Measurements from ENCODE around the gene NAT9.

Gene NAT9

GRCh38 chr17:74804683-74805082, 28.5 kb upstream of the NAT9 start:
- DNase-seq, result no peak

GRCh38 chr17:74803971-74804370, 27.8 kb upstream of the NAT9 start:
- no peak for DNase-seq

- DNase-seq, result no peak
These were observed 27.3 kb upstream of the NAT9 start for GRCh38 chr17:74803388-74803930.

- no peak for DNase-seq
These were observed 25.8 kb upstream of the NAT9 start for GRCh38 chr17:74801896-74802295.

- DNase-seq, result no peak
These were observed 24.4 kb upstream of the NAT9 start for GRCh38 chr17:74800531-74800930.

- no peak for DNase-seq
These were observed 23.0 kb upstream of the NAT9 start for GRCh38 chr17:74799097-74799496.

GRCh38 chr17:74798239-74798707, 22.1 kb upstream of the NAT9 start:
- no peak for DNase-seq

- DNase-seq, result no peak
These were observed 21.7 kb upstream of the NAT9 start for GRCh38 chr17:74797824-74798223.

GRCh38 chr17:74796866-74797265, 20.7 kb upstream of the NAT9 start:
- no peak for DNase-seq

- no peak for DNase-seq
These were observed 20.1 kb upstream of the NAT9 start for GRCh38 chr17:74796211-74796610.

GRCh38 chr17:74795327-74796020, 19.3 kb upstream of the NAT9 start:
- DNase-seq, result no peak

- no peak for DNase-seq
These were observed 16.5 kb upstream of the NAT9 start for GRCh38 chr17:74792586-74793105.

GRCh38 chr17:74790161-74791058, 14.3 kb upstream of the NAT9 start:
- DNase-seq, result no peak

- DNase-seq, result no peak
These were observed 10.4 kb upstream of the NAT9 start for GRCh38 chr17:74786431-74787055.

- no peak for DNase-seq
These were observed 9.8 kb upstream of the NAT9 start for GRCh38 chr17:74785981-74786360.

- DNase-seq, result no peak
These were observed 9.2 kb upstream of the NAT9 start for GRCh38 chr17:74785096-74785980.

- no peak for DNase-seq
These were observed 8.1 kb upstream of the NAT9 start for GRCh38 chr17:74784125-74784810.

- DNase-seq, result no peak
These were observed 6.4 kb upstream of the NAT9 start for GRCh38 chr17:74782571-74782970.

GRCh38 chr17:74780443-74781238, 4.5 kb upstream of the NAT9 start:
- no peak for DNase-seq

GRCh38 chr17:74779948-74780400, 3.8 kb upstream of the NAT9 start:
- DNase-seq, result peak; percentile 99

- DNase-seq, result no peak
These were observed 3.4 kb upstream of the NAT9 start for GRCh38 chr17:74779501-74779900.

All from SIG-M5 (cell line).